Caco-2 (cell line): ENCODE data around the gene NKD2. TPM values are rescaled to one million over a fixed set of nuclear protein-coding genes. Genes with fewer than 3 reads are reported as not detected.
A peak's percentile ranks its signal among the peaks of the same experiment; 100 is the strongest.

Source experiments
- BruUV-seq: library from RNA; stranded (reverse); fragments of 400-500 nt; replicated peaks from 2 replicates; lab custom pipeline; 2021; lab: Mats Ljungman, UMichigan
- CTCF ChIA-PET: fragments of 300-600 bp; sonication (Branson Sonifier 250); formaldehyde crosslinking; loops from one replicate; lab custom pipeline; 2022; ENCODE audit warnings: antibody characterized with exemption; lab: Charles Lee
- POLR2A ChIA-PET: fragments of 300-600 bp; sonication (Branson Sonifier 250); formaldehyde crosslinking; loops from one replicate; lab custom pipeline; 2022; ENCODE audit warnings: antibody characterized with exemption; lab: Charles Lee
- DNase-seq, 2 experiments: peaks; one replicate each; pipeline versions ENCODE4 v3.0.0 to v3.0.0-alpha.2; 2020 to 2022
- H3K27me3 ChIP-seq: replicated peaks from 2 replicates; pipeline ENCODE4 v1.6.0; 2011; ENCODE audit warnings: low read length; ENCODE audit not compliant: control insufficient read depth, insufficient read depth
- H3K36me3 ChIP-seq: 2 replicates; pipeline ENCODE4 v1.5.1; 2011; ENCODE audit warnings: low read length; ENCODE audit not compliant: control insufficient read depth, insufficient read depth
- H3K4me1 ChIP-seq: fragments of 250-450 bp; sonication (Bioruptor Pico); 2 replicates; pipeline ENCODE4 v1.5.1; 2020; ENCODE audit warnings: mild to moderate bottlenecking
- H3K4me3 ChIP-seq: 2 replicates; pipeline ENCODE4 v1.5.1; 2011; ENCODE audit warnings: low read depth, mild to moderate bottlenecking, control low read depth, low read length
- H3K9me3 ChIP-seq: fragments of 250-450 bp; sonication (Bioruptor Pico); 2 replicates; pipeline ENCODE4 v1.5.1; 2020; ENCODE audit warnings: mild to moderate bottlenecking, moderate library complexity
- H3K27ac Mint-ChIP-seq: one replicate; pipeline ENCODE4 v1.8.0; 2022; ENCODE audit warnings: mixed read lengths; ENCODE audit not compliant: unreplicated experiment
- H3K27me3 Mint-ChIP-seq: one replicate; pipeline ENCODE4 v1.8.0; 2022; ENCODE audit warnings: mixed read lengths; ENCODE audit not compliant: insufficient read depth, unreplicated experiment
- H3K36me3 Mint-ChIP-seq: one replicate; pipeline ENCODE4 v1.8.0; 2022; ENCODE audit warnings: mild to moderate bottlenecking, mixed read lengths; ENCODE audit not compliant: insufficient read depth, unreplicated experiment
- H3K4me1 Mint-ChIP-seq: one replicate; pipeline ENCODE4 v1.8.0; 2022; ENCODE audit warnings: low read depth, mixed read lengths; ENCODE audit not compliant: unreplicated experiment
- H3K4me3 Mint-ChIP-seq: one replicate; pipeline ENCODE4 v1.8.0; 2022; ENCODE audit warnings: mild to moderate bottlenecking, moderate library complexity, mixed read lengths; ENCODE audit not compliant: unreplicated experiment
- H3K9me3 Mint-ChIP-seq: one replicate; pipeline ENCODE4 v1.8.0; 2022; ENCODE audit warnings: mixed read lengths; ENCODE audit not compliant: unreplicated experiment
- CTCF ChIP-seq, 2 experiments: fragments of 200-600 bp in 1 of 2; IDR thresholded peaks; 1 replicate in 1 of 2; 2 replicates in 1 of 2; pipeline versions ENCODE4 v1.5.1 to v1.8.0; 2011 to 2022; ENCODE audit warnings: antibody characterized with exemption in 1 of 2, control low read depth in 1 of 2, inconsistent platforms in 1 of 2, low read depth in 1 of 2, low read length in 1 of 2, mild to moderate bottlenecking in 1 of 2, moderate library complexity in 1 of 2; ENCODE audit not compliant: insufficient read depth in 1 of 2, severe bottlenecking in 1 of 2, unreplicated experiment in 1 of 2
- intact Hi-C: fragments of 100-400 bp; cut with micrococcal nuclease; formaldehyde crosslinking; loops from one replicate; pipeline ENCODE4 v1.10.0; 2022; ENCODE audit not compliant: unreplicated experiment
- total RNA-seq: library from RNA; stranded (reverse); gene quantifications from 2 replicates; pipeline ENCODE4 v1.2.3, GENCODE V29; 2022

Gene NKD2
- total RNA-seq, 1 experiment from 2014 or later, result 17.7 TPM

GRCh38 chr5:1003296-1003937 lies 5.2 kb upstream of the NKD2 start:
- H3K36me3 Mint-ChIP-seq, result no peaks in the 10 kb centered on the region
- Histone ChIP-seq H3K4me1 (peaks cover 26% of the 10 kb centered on the region), H3K27me3 (no peaks in the 10 kb centered on the region), H3K36me3 (no peaks in the 10 kb centered on the region), H3K9me3 (no peaks in the 10 kb centered on the region), H3K4me3 (peak overlapping the region; percentile 61)
- H3K27ac Mint-ChIP-seq, result peak overlapping the region; percentile 73
- CTCF ChIA-PET, result interaction anchor here (0.7 kb wide), 1 partner anchor 97 kb away, joined by 5 read pairs; no protein-coding TSS in a partner anchor
- peaks cover 10% of the 10 kb centered on the region for H3K4me1 Mint-ChIP-seq
- TSS peak; percentile 30 for BruUV-seq
- no peaks in the 10 kb centered on the region for H3K9me3 Mint-ChIP-seq
- no peak for TF ChIP-seq CTCF (IDR thresholded peaks at IDR 0.05; ENCODE audit: insufficient read depth in 1 of 2, low read depth in 1 of 2, low read length in 1 of 2, severe bottlenecking in 1 of 2, unreplicated experiment in 1 of 2)
- POLR2A ChIA-PET, result no interaction called here
- H3K4me3 Mint-ChIP-seq, result peak overlapping the region; percentile 88
- DNase-seq, result peak in 1 of 2 experiments; percentile 41
- H3K27me3 Mint-ChIP-seq, result no peaks in the 10 kb centered on the region
- intact Hi-C loops, result no loop called here

GRCh38 chr5:1004461-1005248 lies 3.9 kb upstream of the NKD2 start:
- Mint-ChIP-seq H3K36me3 (peaks cover 3% of the 10 kb centered on the region), H3K9me3 (no peaks in the 10 kb centered on the region), H3K4me3 (peak overlapping the region; percentile 88), H3K27me3 (no peaks in the 10 kb centered on the region), H3K27ac (peak overlapping the region; percentile 73), H3K4me1 (peaks cover 10% of the 10 kb centered on the region)
- peak; percentile 81 to 86 for DNase-seq
- ChIA-PET POLR2A (interaction anchor here (0.7 kb wide), 1 partner anchor 112 kb away, joined by 3 read pairs; the partner anchor contains the start of genes BRD9 and TRIP13), CTCF (interaction anchor here (1.0 to 1.3 kb wide), 5 partner anchors 15 to 163 kb away, joined by 3 to 9 read pairs (median 4); no protein-coding TSS in a partner anchor)
- TF ChIP-seq CTCF (IDR thresholded peaks at IDR 0.05; ENCODE audit: insufficient read depth in 1 of 2, low read depth in 1 of 2, low read length in 1 of 2, severe bottlenecking in 1 of 2, unreplicated experiment in 1 of 2), result peak; percentile 55 to 58
- Histone ChIP-seq H3K36me3 (no peaks in the 10 kb centered on the region), H3K9me3 (no peaks in the 10 kb centered on the region), H3K4me3 (peak overlapping the region; percentile 61), H3K4me1 (peaks cover 31% of the 10 kb centered on the region), H3K27me3 (no peaks in the 10 kb centered on the region)
- no TSS peak for BruUV-seq
- intact Hi-C loops, result no loop called here

- Mint-ChIP-seq H3K4me1 (peaks cover 10% of the 10 kb centered on the region), H3K4me3 (peak overlapping the region; percentile 13), H3K9me3 (no peaks in the 10 kb centered on the region), H3K27ac (no peak overlapping the region), H3K36me3 (peaks cover 5% of the 10 kb centered on the region), H3K27me3 (no peaks in the 10 kb centered on the region)
- no TSS peak for BruUV-seq
- intact Hi-C loops, result no loop called here
- Histone ChIP-seq H3K36me3 (no peaks in the 10 kb centered on the region), H3K4me1 (peaks cover 36% of the 10 kb centered on the region), H3K9me3 (no peaks in the 10 kb centered on the region), H3K4me3 (peak overlapping the region; percentile 61), H3K27me3 (no peaks in the 10 kb centered on the region)
- CTCF ChIA-PET, result interaction anchor here (1.0 to 1.3 kb wide), 5 partner anchors 15 to 162 kb away, joined by 3 to 9 read pairs (median 4); no protein-coding TSS in a partner anchor
- DNase-seq, result peak in 1 of 2 experiments; percentile 26
- TF ChIP-seq CTCF (IDR thresholded peaks at IDR 0.05; ENCODE audit: insufficient read depth in 1 of 2, low read depth in 1 of 2, low read length in 1 of 2, severe bottlenecking in 1 of 2, unreplicated experiment in 1 of 2), result no peak
- POLR2A ChIA-PET, result interaction anchor here (0.7 kb wide), 1 partner anchor 113 kb away, joined by 3 read pairs; the partner anchor contains the start of genes BRD9 and TRIP13
Observed at GRCh38 chr5:1005249-1005851, 3.3 kb upstream of the NKD2 start.
